HepG2 (cell line): ENCODE results near the gene FAM131A. TPM values are rescaled to one million over a fixed set of nuclear protein-coding genes. Genes with fewer than 3 reads are reported as not detected.

Experiments
- ATAD3A ChIP-seq: sonication (generic); formaldehyde crosslinking; IDR thresholded peaks from 2 replicates; pipeline ENCODE4 v1.4.0; 2020; ENCODE audit warnings: missing genetic modification reagents
- CHCHD3 ChIP-seq: sonication (generic); formaldehyde crosslinking; IDR thresholded peaks from 2 replicates; pipeline ENCODE4 v1.8.0; 2022; ENCODE audit warnings: mild to moderate bottlenecking, missing genetic modification reagents, moderate library complexity
- FOXK2 ChIP-seq: fragments of 450-650 bp; IDR thresholded peaks from 2 replicates; pipeline ENCODE4 v1.6.1; 2016
- JARID2 ChIP-seq: sonication (generic); formaldehyde crosslinking; IDR thresholded peaks from 2 replicates; pipeline ENCODE4 v1.8.1; 2023; ENCODE audit warnings: missing genetic modification reagents, inconsistent platforms; ENCODE audit not compliant: insufficient replicate concordance
- KLF12 ChIP-seq: sonication (generic); formaldehyde crosslinking; IDR thresholded peaks from 2 replicates; pipeline ENCODE4 v1.4.0; 2020; ENCODE audit warnings: missing genetic modification reagents, borderline replicate concordance
- KMT2A ChIP-seq: sonication (generic); formaldehyde crosslinking; IDR thresholded peaks from 2 replicates; pipeline ENCODE4 v1.4.0; 2020; ENCODE audit warnings: missing genetic modification reagents
- MAFF ChIP-seq: IDR thresholded peaks from 2 replicates; pipeline ENCODE4 v1.6.1; 2011; ENCODE audit warnings: low read depth, low read length, improper control_type of control experiment
- MED8 ChIP-seq: sonication (generic); formaldehyde crosslinking; IDR thresholded peaks from 2 replicates; pipeline ENCODE4 v1.8.1; 2023; ENCODE audit warnings: mild to moderate bottlenecking, missing genetic modification reagents; ENCODE audit not compliant: insufficient replicate concordance
- MTF1 ChIP-seq: sonication (generic); formaldehyde crosslinking; IDR thresholded peaks from 2 replicates; pipeline ENCODE4 v1.5.0; 2020; ENCODE audit warnings: missing genetic modification reagents
- MZF1 ChIP-seq: sonication (generic); formaldehyde crosslinking; IDR thresholded peaks from 2 replicates; pipeline ENCODE4 v1.8.1; 2023; ENCODE audit warnings: mild to moderate bottlenecking, missing genetic modification reagents, borderline replicate concordance
- NFE2 ChIP-seq: sonication (generic); formaldehyde crosslinking; IDR thresholded peaks from 2 replicates; pipeline ENCODE4 v1.4.0; 2020; ENCODE audit warnings: missing genetic modification reagents
- PAX8 ChIP-seq: sonication (generic); formaldehyde crosslinking; IDR thresholded peaks from 2 replicates; pipeline ENCODE4 v1.8.0; 2022; ENCODE audit warnings: mild to moderate bottlenecking, missing genetic modification reagents, borderline replicate concordance
- SIN3A ChIP-seq: IDR thresholded peaks from 2 replicates; pipeline ENCODE4 v1.6.1; 2011; ENCODE audit warnings: low read depth, mild to moderate bottlenecking, control low read depth, low read length, borderline replicate concordance
- SNAI1 ChIP-seq: sonication (generic); formaldehyde crosslinking; IDR thresholded peaks from 2 replicates; pipeline ENCODE4 v1.5.0; 2020; ENCODE audit warnings: mild to moderate bottlenecking, missing genetic modification reagents, borderline replicate concordance
- TBX2 ChIP-seq: sonication (generic); formaldehyde crosslinking; IDR thresholded peaks from 2 replicates; pipeline ENCODE4 v1.5.0; 2020; ENCODE audit warnings: missing genetic modification reagents, mild to moderate bottlenecking, borderline replicate concordance
- TCF7L2 ChIP-seq: IDR thresholded peaks from 2 replicates; pipeline ENCODE4 v1.6.1; 2011; ENCODE audit warnings: mild to moderate bottlenecking, low read depth, low read length, moderate library complexity
- THYN1 ChIP-seq: sonication (generic); formaldehyde crosslinking; IDR thresholded peaks from 2 replicates; pipeline ENCODE4 v1.8.1; 2023; ENCODE audit warnings: low read depth, mild to moderate bottlenecking, moderate library complexity, missing genetic modification reagents, borderline replicate concordance
- ZBTB7A ChIP-seq: sonication (generic); formaldehyde crosslinking; IDR thresholded peaks from 2 replicates; pipeline ENCODE4 v1.8.0; 2022; ENCODE audit warnings: mild to moderate bottlenecking, missing genetic modification reagents
- ZFYVE20 ChIP-seq: sonication (generic); formaldehyde crosslinking; IDR thresholded peaks from 2 replicates; pipeline ENCODE4 v1.8.0; 2023; ENCODE audit warnings: low read depth, mild to moderate bottlenecking, moderate library complexity, missing genetic modification reagents, borderline replicate concordance
- ZNF256 ChIP-seq: sonication (generic); formaldehyde crosslinking; conservative IDR thresholded peaks from 2 replicates; pipeline ENCODE4 v1.4.0; 2020; ENCODE audit warnings: missing genetic modification reagents
- ZNF432 ChIP-seq: sonication (generic); formaldehyde crosslinking; IDR thresholded peaks from 2 replicates; pipeline ENCODE4 v1.5.0; 2020; ENCODE audit warnings: missing genetic modification reagents, mild to moderate bottlenecking, borderline replicate concordance
- ZNF441 ChIP-seq: sonication (generic); formaldehyde crosslinking; IDR thresholded peaks from 2 replicates; pipeline ENCODE4 v1.7.0; 2021; ENCODE audit warnings: missing genetic modification reagents, borderline replicate concordance
- ZNF674 ChIP-seq: sonication (generic); formaldehyde crosslinking; IDR thresholded peaks from 2 replicates; pipeline ENCODE4 v1.5.0; 2020; ENCODE audit warnings: low read depth, mild to moderate bottlenecking, missing genetic modification reagents
- ZNF790 ChIP-seq: sonication (generic); formaldehyde crosslinking; IDR thresholded peaks from 2 replicates; pipeline ENCODE4 v1.8.0; 2022; ENCODE audit warnings: missing genetic modification reagents, mild to moderate bottlenecking, borderline replicate concordance
- polyA plus RNA-seq, 8 experiments: library from polyadenylated mRNA; depleted of rRNA in 3 of 8; stranded (reverse) in 7 of 8; unstranded in 1 of 8; fragments of >200 nt; fragmentation: Illumina TruSeq in 4 of 8; extraction: Trizol in 4 of 8; gene quantifications; 2 replicates each; pipeline versions ENCODE4 v1.2.1 to v1.2.3, GENCODE V29; 2011 to 2016; ENCODE audit warnings: low read depth in 4 of 8, missing spikeins in 1 of 8, mixed read lengths in 1 of 8; ENCODE audit not compliant: insufficient read depth in 1 of 8
- total RNA-seq, 5 experiments: library from RNA; depleted of rRNA; stranded (reverse); fragments of >200 nt; fragmentation: Illumina TruSeq; extraction: Trizol; gene quantifications; 2 replicates each; pipeline ENCODE4 v1.2.3, GENCODE V29; 2016; ENCODE audit warnings: low read depth in 1 of 5
- TF ChIP-seq, protein P1 (sequence below): sonication (generic); formaldehyde crosslinking; IDR thresholded peaks from 2 replicates; pipeline ENCODE4 v1.4.0; 2020; ENCODE audit warnings: missing genetic modification reagents, mild to moderate bottlenecking, borderline replicate concordance
- TF ChIP-seq, protein P2 (sequence below): sonication (generic); formaldehyde crosslinking; IDR thresholded peaks from 2 replicates; pipeline ENCODE4 v1.4.0; 2020; ENCODE audit warnings: missing genetic modification reagents

Gene FAM131A
- total and polyA plus RNA-seq, 2 of the 13 experiments (the other 11 are each of a cell fraction or from before 2014, with no cell fraction given), result 9.2 to 9.3 TPM

DNA sequence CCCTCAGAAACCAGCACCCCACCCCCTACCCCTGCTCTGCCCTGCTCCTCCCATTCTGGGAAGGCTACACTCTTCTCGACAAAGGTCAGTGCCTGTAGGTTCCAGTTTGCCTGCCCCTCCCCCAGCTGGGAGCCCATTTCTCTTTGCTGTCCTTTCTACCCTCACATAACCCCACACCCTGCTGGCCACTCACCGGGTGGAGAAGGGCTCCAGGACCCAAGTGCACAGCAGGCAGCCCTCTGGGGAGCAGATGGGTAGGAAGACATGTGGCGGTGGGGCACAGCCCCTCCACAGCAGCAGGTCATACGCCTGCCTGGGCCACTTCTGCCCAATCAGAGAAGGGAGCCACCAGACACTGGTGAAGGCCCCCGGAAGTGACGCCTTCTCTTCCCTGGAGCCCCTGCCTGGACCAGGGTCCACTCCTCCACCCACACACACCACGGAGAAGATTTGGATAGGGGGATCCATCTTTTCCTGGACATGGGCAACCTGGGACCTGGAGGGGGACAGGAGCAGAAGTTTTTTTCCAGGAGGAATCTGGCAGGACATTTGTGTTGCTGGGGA is 40.6 kb downstream of the FAM131A start, which contains the start of gene THPO (continued):
- TF ChIP-seq TBX2 (peak; percentile 67), SNAI1 (CRISPR knock-in tag) (no peak), PAX8 (CRISPR knock-in tag) (no peak), ZFYVE20 (CRISPR knock-in tag) (no peak), ZNF441 (CRISPR knock-in tag) (no peak), TCF7L2 (no peak), JARID2 (CRISPR knock-in tag) (no peak), ZNF674 (CRISPR knock-in tag) (no peak), ZNF790 (no peak), SIN3A (peak; percentile 84; the same call in 1 of the 2 replicates), MZF1 (CRISPR knock-in tag) (no peak), ATAD3A (no peak), ZBTB7A (CRISPR knock-in tag) (0 out of 2 replicates have a peak, but pooled peaks have one; percentile 71), CHCHD3 (CRISPR knock-in tag) (peak; percentile 59; the same call in 1 of the 2 replicates), KMT2A (CRISPR knock-in tag) (no peak), MTF1 (CRISPR knock-in tag) (no peak), MAFF (no peak), KLF12 (CRISPR knock-in tag) (no peak), THYN1 (CRISPR knock-in tag) (no peak), ZNF256 (CRISPR knock-in tag) (no peak), FOXK2 (no peak), MED8 (no peak), NFE2 (CRISPR knock-in tag) (no peak), ZNF432 (CRISPR knock-in tag) (no peak)
- TF ChIP-seq, protein P1, sequence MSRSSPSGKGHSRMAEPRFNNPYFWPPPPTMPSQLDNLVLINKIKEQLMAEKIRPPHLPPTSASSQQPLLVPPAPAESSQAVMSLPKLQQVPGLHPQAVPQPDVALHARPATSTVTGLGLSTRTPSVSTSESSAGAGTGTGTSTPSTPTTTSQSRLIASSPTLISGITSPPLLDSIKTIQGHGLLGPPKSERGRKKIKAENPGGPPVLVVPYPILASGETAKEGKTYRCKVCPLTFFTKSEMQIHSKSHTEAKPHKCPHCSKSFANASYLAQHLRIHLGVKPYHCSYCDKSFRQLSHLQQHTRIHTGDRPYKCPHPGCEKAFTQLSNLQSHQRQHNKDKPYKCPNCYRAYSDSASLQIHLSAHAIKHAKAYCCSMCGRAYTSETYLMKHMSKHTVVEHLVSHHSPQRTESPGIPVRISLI (CRISPR knock-in tag), result 0 out of 2 replicates have a peak, but pooled peaks have one; percentile 17
- TF ChIP-seq, protein P2, sequence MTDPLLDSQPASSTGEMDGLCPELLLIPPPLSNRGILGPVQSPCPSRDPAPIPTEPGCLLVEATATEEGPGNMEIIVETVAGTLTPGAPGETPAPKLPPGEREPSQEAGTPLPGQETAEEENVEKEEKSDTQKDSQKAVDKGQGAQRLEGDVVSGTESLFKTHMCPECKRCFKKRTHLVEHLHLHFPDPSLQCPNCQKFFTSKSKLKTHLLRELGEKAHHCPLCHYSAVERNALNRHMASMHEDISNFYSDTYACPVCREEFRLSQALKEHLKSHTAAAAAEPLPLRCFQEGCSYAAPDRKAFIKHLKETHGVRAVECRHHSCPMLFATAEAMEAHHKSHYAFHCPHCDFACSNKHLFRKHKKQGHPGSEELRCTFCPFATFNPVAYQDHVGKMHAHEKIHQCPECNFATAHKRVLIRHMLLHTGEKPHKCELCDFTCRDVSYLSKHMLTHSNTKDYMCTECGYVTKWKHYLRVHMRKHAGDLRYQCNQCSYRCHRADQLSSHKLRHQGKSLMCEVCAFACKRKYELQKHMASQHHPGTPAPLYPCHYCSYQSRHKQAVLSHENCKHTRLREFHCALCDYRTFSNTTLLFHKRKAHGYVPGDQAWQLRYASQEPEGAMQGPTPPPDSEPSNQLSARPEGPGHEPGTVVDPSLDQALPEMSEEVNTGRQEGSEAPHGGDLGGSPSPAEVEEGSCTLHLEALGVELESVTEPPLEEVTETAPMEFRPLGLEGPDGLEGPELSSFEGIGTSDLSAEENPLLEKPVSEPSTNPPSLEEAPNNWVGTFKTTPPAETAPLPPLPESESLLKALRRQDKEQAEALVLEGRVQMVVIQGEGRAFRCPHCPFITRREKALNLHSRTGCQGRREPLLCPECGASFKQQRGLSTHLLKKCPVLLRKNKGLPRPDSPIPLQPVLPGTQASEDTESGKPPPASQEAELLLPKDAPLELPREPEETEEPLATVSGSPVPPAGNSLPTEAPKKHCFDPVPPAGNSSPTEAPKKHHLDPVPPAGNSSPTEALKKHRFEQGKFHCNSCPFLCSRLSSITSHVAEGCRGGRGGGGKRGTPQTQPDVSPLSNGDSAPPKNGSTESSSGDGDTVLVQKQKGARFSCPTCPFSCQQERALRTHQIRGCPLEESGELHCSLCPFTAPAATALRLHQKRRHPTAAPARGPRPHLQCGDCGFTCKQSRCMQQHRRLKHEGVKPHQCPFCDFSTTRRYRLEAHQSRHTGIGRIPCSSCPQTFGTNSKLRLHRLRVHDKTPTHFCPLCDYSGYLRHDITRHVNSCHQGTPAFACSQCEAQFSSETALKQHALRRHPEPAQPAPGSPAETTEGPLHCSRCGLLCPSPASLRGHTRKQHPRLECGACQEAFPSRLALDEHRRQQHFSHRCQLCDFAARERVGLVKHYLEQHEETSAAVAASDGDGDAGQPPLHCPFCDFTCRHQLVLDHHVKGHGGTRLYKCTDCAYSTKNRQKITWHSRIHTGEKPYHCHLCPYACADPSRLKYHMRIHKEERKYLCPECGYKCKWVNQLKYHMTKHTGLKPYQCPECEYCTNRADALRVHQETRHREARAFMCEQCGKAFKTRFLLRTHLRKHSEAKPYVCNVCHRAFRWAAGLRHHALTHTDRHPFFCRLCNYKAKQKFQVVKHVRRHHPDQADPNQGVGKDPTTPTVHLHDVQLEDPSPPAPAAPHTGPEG (CRISPR knock-in tag), result no peak
